ENCODE results near the gene PGA4.
"Not testable (repeated sequence)": the region's sequence is repeated elsewhere in the genome, so short reads cannot be mapped to it uniquely, and the experiment has no call there.

DNA sequence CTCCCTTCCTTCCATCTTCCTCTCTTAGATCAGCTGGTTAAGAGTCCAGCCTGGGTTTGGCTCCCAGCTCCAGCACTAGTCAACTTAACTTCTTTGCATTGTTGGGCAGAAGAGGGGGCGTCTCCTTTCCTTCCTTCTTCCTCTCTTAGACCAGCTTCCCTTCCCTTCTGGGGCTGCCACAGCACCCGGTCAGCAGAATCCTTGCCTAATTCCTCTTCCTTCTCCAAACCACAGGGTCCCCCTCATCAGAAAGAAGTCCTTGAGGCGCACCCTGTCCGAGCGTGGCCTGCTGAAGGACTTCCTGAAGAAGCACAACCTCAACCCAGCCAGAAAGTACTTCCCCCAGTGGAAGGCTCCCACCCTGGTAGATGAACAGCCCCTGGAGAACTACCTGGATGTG is 18.3 kb upstream of the PGA4 start:
- TF ChIP-seq, protein P1, sequence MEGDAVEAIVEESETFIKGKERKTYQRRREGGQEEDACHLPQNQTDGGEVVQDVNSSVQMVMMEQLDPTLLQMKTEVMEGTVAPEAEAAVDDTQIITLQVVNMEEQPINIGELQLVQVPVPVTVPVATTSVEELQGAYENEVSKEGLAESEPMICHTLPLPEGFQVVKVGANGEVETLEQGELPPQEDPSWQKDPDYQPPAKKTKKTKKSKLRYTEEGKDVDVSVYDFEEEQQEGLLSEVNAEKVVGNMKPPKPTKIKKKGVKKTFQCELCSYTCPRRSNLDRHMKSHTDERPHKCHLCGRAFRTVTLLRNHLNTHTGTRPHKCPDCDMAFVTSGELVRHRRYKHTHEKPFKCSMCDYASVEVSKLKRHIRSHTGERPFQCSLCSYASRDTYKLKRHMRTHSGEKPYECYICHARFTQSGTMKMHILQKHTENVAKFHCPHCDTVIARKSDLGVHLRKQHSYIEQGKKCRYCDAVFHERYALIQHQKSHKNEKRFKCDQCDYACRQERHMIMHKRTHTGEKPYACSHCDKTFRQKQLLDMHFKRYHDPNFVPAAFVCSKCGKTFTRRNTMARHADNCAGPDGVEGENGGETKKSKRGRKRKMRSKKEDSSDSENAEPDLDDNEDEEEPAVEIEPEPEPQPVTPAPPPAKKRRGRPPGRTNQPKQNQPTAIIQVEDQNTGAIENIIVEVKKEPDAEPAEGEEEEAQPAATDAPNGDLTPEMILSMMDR (IDR thresholded peaks at IDR 0.05), result not testable (repeated sequence)
- not testable (repeated sequence) for TF ChIP-seq POLR2A (IDR thresholded peaks at IDR 0.05)

Data from lower leg skin (tissue), 3 donors.